Activated CD4-positive, alpha-beta T cell treated with anti-CD3 and anti-CD28 coated beads, Interleukin-2, amount 10 ng/mL, durations not matched to agents 7 days and 5 days (primary cell): ENCODE measurements around the gene ERBB4. TPM values are rescaled to one million over a fixed set of nuclear protein-coding genes. Genes with fewer than 3 reads are reported as not detected.
"Not testable (repeated sequence)": the region's sequence is repeated elsewhere in the genome, so short reads cannot be mapped to it uniquely, and the experiment has no call there.

Source experiments
- CTCF ChIA-PET: fragments of 350-600 bp; sonication (Branson Sonifier 250); formaldehyde crosslinking; loops from one replicate; lab custom pipeline; 2021; ENCODE audit warnings: antibody characterized with exemption; lab: Charles Lee
- POLR2A ChIA-PET: fragments of 350-600 bp; sonication (Branson Sonifier 250); formaldehyde crosslinking; loops from one replicate; lab custom pipeline; 2021; ENCODE audit warnings: antibody characterized with exemption; lab: Charles Lee
- DNase-seq: peaks from one replicate; pipeline ENCODE4 v3.0.0-alpha.2; 2020
- H3K27ac Mint-ChIP-seq: one replicate; pipeline ENCODE4 v1.8.0; 2021; ENCODE audit warnings: mild to moderate bottlenecking, moderate library complexity, mixed read lengths
- H3K27me3 Mint-ChIP-seq: one replicate; pipeline ENCODE4 v1.8.0; 2021; ENCODE audit warnings: mixed read lengths
- H3K36me3 Mint-ChIP-seq: one replicate; pipeline ENCODE4 v1.8.0; 2021; ENCODE audit warnings: low read depth, mixed read lengths
- H3K4me1 Mint-ChIP-seq: one replicate; pipeline ENCODE4 v1.8.0; 2021; ENCODE audit warnings: mixed read lengths
- H3K4me3 Mint-ChIP-seq: one replicate; pipeline ENCODE4 v1.8.0; 2021; ENCODE audit warnings: mild to moderate bottlenecking, moderate library complexity, mixed read lengths
- H3K9me3 Mint-ChIP-seq: one replicate; pipeline ENCODE4 v1.8.0; 2021; ENCODE audit warnings: mixed read lengths
- total RNA-seq, 2 experiments: library from RNA; stranded (reverse); gene quantifications; one replicate each; pipeline ENCODE4 v1.2.3, GENCODE V29; 2021

Gene ERBB4
- total RNA-seq, 2 experiments from 2014 or later, result not detected

DNA sequence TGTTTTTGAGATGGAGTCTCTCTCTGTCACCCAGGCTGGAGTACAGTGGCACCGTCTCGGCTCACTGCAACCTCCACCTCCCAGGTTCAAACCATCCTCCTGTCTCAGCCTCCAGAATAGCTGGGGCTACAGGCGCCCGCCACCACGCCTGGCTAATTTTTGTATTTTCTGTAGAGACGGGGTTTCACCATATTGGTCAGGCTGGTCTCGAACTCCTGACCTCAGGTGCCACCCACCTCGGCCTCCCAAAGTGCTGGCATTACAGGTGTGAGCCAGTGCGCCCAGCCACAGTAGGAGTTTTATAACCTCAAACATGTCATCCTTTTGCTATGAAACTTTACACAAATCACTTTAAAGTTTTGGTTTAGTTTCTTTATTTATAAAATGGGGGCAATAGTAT lies 816.7 kb downstream of the ERBB4 start:
- H3K27ac Mint-ChIP-seq, H3K9me3 Mint-ChIP-seq, H3K4me3 Mint-ChIP-seq, H3K36me3 Mint-ChIP-seq, H3K4me1 Mint-ChIP-seq, H3K27me3 Mint-ChIP-seq, CTCF ChIA-PET, POLR2A ChIA-PET, DNase-seq: not testable (repeated sequence)

GRCh38 chr2:211709389-211709788 lies 829.2 kb downstream of the ERBB4 start:
- no peak for DNase-seq
- Mint-ChIP-seq H3K9me3 (no peaks in the 10 kb centered on the region), H3K27me3 (no peaks in the 10 kb centered on the region), H3K36me3 (no peaks in the 10 kb centered on the region), H3K4me3 (no peak overlapping the region), H3K4me1 (no peaks in the 10 kb centered on the region), H3K27ac (no peak overlapping the region)
- CTCF ChIA-PET, result no interaction called here
- POLR2A ChIA-PET, result no interaction called here

GRCh38 chr2:211692689-211693088 lies 845.9 kb downstream of the ERBB4 start:
- CTCF ChIA-PET, result no interaction called here
- POLR2A ChIA-PET, result no interaction called here
- Mint-ChIP-seq H3K9me3 (no peaks in the 10 kb centered on the region), H3K36me3 (no peaks in the 10 kb centered on the region), H3K27me3 (no peaks in the 10 kb centered on the region), H3K27ac (no peak overlapping the region), H3K4me1 (no peaks in the 10 kb centered on the region), H3K4me3 (no peak overlapping the region)
- DNase-seq, result no peak

GRCh38 chr2:211690736-211691135 lies 847.9 kb downstream of the ERBB4 start:
- Mint-ChIP-seq H3K36me3 (no peaks in the 10 kb centered on the region), H3K27ac (no peak overlapping the region), H3K9me3 (no peaks in the 10 kb centered on the region), H3K4me1 (no peaks in the 10 kb centered on the region), H3K4me3 (no peak overlapping the region), H3K27me3 (no peaks in the 10 kb centered on the region)
- ChIA-PET CTCF (no interaction called here), POLR2A (no interaction called here)
- DNase-seq, result no peak

- H3K4me3 Mint-ChIP-seq, result no peak overlapping the region
- no peaks in the 10 kb centered on the region for H3K27me3 Mint-ChIP-seq
- ChIA-PET POLR2A (no interaction called here), CTCF (no interaction called here)
- H3K27ac Mint-ChIP-seq, result no peak overlapping the region
- H3K4me1 Mint-ChIP-seq, result no peaks in the 10 kb centered on the region
- no peak for DNase-seq
- H3K9me3 Mint-ChIP-seq, result peaks cover 6% of the 10 kb centered on the region
- H3K36me3 Mint-ChIP-seq, result no peaks in the 10 kb centered on the region
Measured at GRCh38 chr2:211688196-211688595, 850.4 kb downstream of the ERBB4 start.

GRCh38 chr2:211674715-211675114 lies 863.9 kb downstream of the ERBB4 start:
- Mint-ChIP-seq H3K27ac (no peak overlapping the region), H3K27me3 (no peaks in the 10 kb centered on the region), H3K4me1 (no peaks in the 10 kb centered on the region), H3K4me3 (no peak overlapping the region), H3K9me3 (peaks cover 3% of the 10 kb centered on the region), H3K36me3 (no peaks in the 10 kb centered on the region)
- ChIA-PET POLR2A (no interaction called here), CTCF (no interaction called here)
- DNase-seq, result no peak

GRCh38 chr2:211673133-211673905 lies 865.3 kb downstream of the ERBB4 start:
- POLR2A ChIA-PET, result no interaction called here
- Mint-ChIP-seq H3K9me3 (no peaks in the 10 kb centered on the region), H3K4me3 (no peak overlapping the region), H3K36me3 (no peaks in the 10 kb centered on the region), H3K4me1 (no peaks in the 10 kb centered on the region), H3K27me3 (no peaks in the 10 kb centered on the region), H3K27ac (no peak overlapping the region)
- no peak for DNase-seq
- CTCF ChIA-PET, result no interaction called here

DNA sequence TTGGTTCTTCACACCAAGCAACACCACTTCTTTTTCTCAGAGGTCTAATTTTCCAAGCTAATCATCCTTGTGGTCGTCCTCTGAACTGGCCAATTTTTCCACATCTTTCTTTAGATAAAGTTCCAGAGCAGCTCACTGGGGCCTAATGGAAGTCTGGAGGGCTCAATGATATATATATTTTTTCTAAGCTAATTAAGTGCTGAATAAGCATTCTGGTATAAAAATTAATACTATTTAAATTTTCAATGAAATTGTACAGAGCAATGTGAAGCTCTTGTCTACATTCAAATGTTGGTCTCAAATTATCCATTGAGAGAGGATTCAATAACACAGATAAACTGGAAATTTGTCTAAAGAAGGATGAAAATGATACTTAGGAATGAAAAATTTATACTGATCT lies 866.6 kb downstream of the ERBB4 start:
- no peaks in the 10 kb centered on the region for H3K27me3 Mint-ChIP-seq
- H3K27ac Mint-ChIP-seq, result no peak overlapping the region

GRCh38 chr2:211665299-211665698 lies 873.3 kb downstream of the ERBB4 start:
- no peaks in the 10 kb centered on the region for H3K27me3 Mint-ChIP-seq

More for the DNA sequence above, 866.6 kb downstream of the ERBB4 start:
- no peaks in the 10 kb centered on the region for H3K36me3 Mint-ChIP-seq
- no peaks in the 10 kb centered on the region for H3K9me3 Mint-ChIP-seq
- H3K4me3 Mint-ChIP-seq, result no peak overlapping the region
- CTCF ChIA-PET, result no interaction called here
- H3K4me1 Mint-ChIP-seq, result no peaks in the 10 kb centered on the region
- no peak for DNase-seq
- POLR2A ChIA-PET, result no interaction called here

GRCh38 chr2:211664321-211664720 lies 874.3 kb downstream of the ERBB4 start:
- no peaks in the 10 kb centered on the region for H3K27me3 Mint-ChIP-seq
- no peaks in the 10 kb centered on the region for H3K4me1 Mint-ChIP-seq
- POLR2A ChIA-PET, result no interaction called here
- H3K4me3 Mint-ChIP-seq, result no peak overlapping the region
- no peak overlapping the region for H3K27ac Mint-ChIP-seq
- no peaks in the 10 kb centered on the region for H3K9me3 Mint-ChIP-seq
- no peak for DNase-seq
- CTCF ChIA-PET, result no interaction called here
- H3K36me3 Mint-ChIP-seq, result no peaks in the 10 kb centered on the region

More at GRCh38 chr2:211665299-211665698, 873.3 kb downstream of the ERBB4 start:
- CTCF ChIA-PET, result no interaction called here
- POLR2A ChIA-PET, result no interaction called here
- no peaks in the 10 kb centered on the region for H3K4me1 Mint-ChIP-seq
- H3K27ac Mint-ChIP-seq, result no peak overlapping the region
- no peak for DNase-seq
- no peak overlapping the region for H3K4me3 Mint-ChIP-seq
- H3K9me3 Mint-ChIP-seq, result no peaks in the 10 kb centered on the region
- H3K36me3 Mint-ChIP-seq, result no peaks in the 10 kb centered on the region

DNA sequence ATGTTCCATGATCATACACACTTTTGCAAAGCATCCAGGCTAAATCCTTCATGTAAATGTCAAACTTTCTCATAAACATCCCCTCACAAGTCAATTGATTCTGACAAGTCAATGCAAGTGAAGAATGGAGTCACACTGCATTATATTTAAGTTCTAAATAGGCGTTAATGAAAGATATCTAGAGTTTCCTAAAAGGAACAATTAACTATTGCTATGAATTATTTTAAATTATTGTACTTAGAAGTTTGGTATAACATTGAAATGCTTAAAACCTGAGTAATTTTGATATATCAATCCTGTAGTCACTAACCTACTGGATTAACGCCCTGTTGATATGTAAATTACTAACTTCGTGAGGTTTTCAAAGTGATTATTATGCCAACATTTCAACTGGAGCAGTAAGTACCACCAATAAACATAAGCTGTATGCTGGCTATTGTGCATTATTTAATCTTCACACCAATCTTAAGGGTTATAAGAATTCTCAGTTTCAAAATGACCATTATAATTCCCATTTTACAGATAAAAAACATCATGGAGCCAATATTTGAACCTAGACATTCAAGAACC lies 884.3 kb downstream of the ERBB4 start:
- Mint-ChIP-seq H3K9me3 (no peaks in the 10 kb centered on the region), H3K4me1 (no peaks in the 10 kb centered on the region), H3K27ac (no peak overlapping the region), H3K36me3 (no peaks in the 10 kb centered on the region), H3K4me3 (no peak overlapping the region), H3K27me3 (no peaks in the 10 kb centered on the region)
- no peak for DNase-seq
- ChIA-PET CTCF (no interaction called here), POLR2A (no interaction called here)

GRCh38 chr2:211652327-211652726 lies 886.3 kb downstream of the ERBB4 start:
- H3K27me3 Mint-ChIP-seq, result no peaks in the 10 kb centered on the region
- no peaks in the 10 kb centered on the region for H3K9me3 Mint-ChIP-seq
- H3K27ac Mint-ChIP-seq, result no peak overlapping the region
- ChIA-PET CTCF (no interaction called here), POLR2A (no interaction called here)
- no peak overlapping the region for H3K4me3 Mint-ChIP-seq
- no peak for DNase-seq
- no peaks in the 10 kb centered on the region for H3K36me3 Mint-ChIP-seq
- no peaks in the 10 kb centered on the region for H3K4me1 Mint-ChIP-seq

GRCh38 chr2:211649331-211649730 lies 889.3 kb downstream of the ERBB4 start:
- ChIA-PET CTCF (no interaction called here), POLR2A (no interaction called here)
- Mint-ChIP-seq H3K27ac (no peak overlapping the region), H3K27me3 (no peaks in the 10 kb centered on the region), H3K36me3 (no peaks in the 10 kb centered on the region), H3K4me3 (no peak overlapping the region), H3K4me1 (no peaks in the 10 kb centered on the region), H3K9me3 (no peaks in the 10 kb centered on the region)
- no peak for DNase-seq

- Mint-ChIP-seq H3K36me3 (no peaks in the 10 kb centered on the region), H3K4me1 (no peaks in the 10 kb centered on the region), H3K27ac (no peak overlapping the region), H3K9me3 (peaks cover 2% of the 10 kb centered on the region), H3K4me3 (no peak overlapping the region), H3K27me3 (no peaks in the 10 kb centered on the region)
- CTCF ChIA-PET, result no interaction called here
- no peak for DNase-seq
- POLR2A ChIA-PET, result no interaction called here
Measured at GRCh38 chr2:211631503-211631902, 907.1 kb downstream of the ERBB4 start.
